Small intestine (tissue), 16 donors: Measurements from ENCODE around the gene TSG101. TPM values are rescaled to one million over a fixed set of nuclear protein-coding genes. Genes with fewer than 3 reads are reported as not detected.
A peak's percentile ranks its signal among the peaks of the same experiment; 100 is the strongest.

Experiments
- DNase-seq, 2 donors: peaks; one replicate each; pipeline versions ENCODE4 v3.0.0 to v3.0.0-alpha.2; 2013
- FAIRE-seq: peaks from 2 replicates; lab custom pipeline; 2012; peaks lifted over from hg19 to GRCh38; lab: Jason Lieb, UNC
- H3K27ac ChIP-seq, 3 donors: one replicate each; pipeline ENCODE4 v1.5.1; 2013; ENCODE audit warnings: low read length in 2 of 3, mild to moderate bottlenecking in 2 of 3, control low read depth in 1 of 3, inconsistent platforms in 1 of 3, low read depth in 1 of 3, moderate library complexity in 1 of 3
- H3K27me3 ChIP-seq, 3 donors: one replicate each; pipeline ENCODE4 v1.6.1; 2013; ENCODE audit warnings: low read length in 3 of 3, inconsistent platforms in 1 of 3; ENCODE audit not compliant: control insufficient read depth in 3 of 3, insufficient read depth in 3 of 3
- H3K36me3 ChIP-seq, 3 donors: one replicate each; pipeline ENCODE4 v1.6.1; 2013; ENCODE audit warnings: low read length in 3 of 3, inconsistent platforms in 1 of 3, low read depth in 1 of 3, mild to moderate bottlenecking in 1 of 3, moderate library complexity in 1 of 3; ENCODE audit not compliant: control insufficient read depth in 3 of 3, insufficient read depth in 2 of 3
- H3K4me1 ChIP-seq, 3 donors: one replicate each; pipeline ENCODE4 v1.6.1; 2013; ENCODE audit warnings: low read length in 2 of 3, inconsistent platforms in 1 of 3, low read depth in 1 of 3, mild to moderate bottlenecking in 1 of 3, moderate library complexity in 1 of 3; ENCODE audit not compliant: control insufficient read depth in 3 of 3, insufficient read depth in 2 of 3
- H3K4me3 ChIP-seq, 3 donors: one replicate each; pipeline ENCODE4 v1.5.1; 2013; ENCODE audit warnings: low read length in 3 of 3, control low read depth in 1 of 3, inconsistent platforms in 1 of 3, low read depth in 1 of 3, mild to moderate bottlenecking in 1 of 3, moderate library complexity in 1 of 3
- H3K9me3 ChIP-seq, 2 donors: one replicate each; pipeline ENCODE4 v1.6.1; 2013; ENCODE audit warnings: low read depth in 1 of 2, low read length in 1 of 2; ENCODE audit not compliant: control insufficient read depth in 2 of 2, insufficient read depth in 1 of 2
- WGBS, 3 donors: extraction: QIAGEN DNeasy Blood & Tissue Kit; methylation state at CpG; one replicate each; pipeline ENCODE4 v1.1.7; 2013; 5-methylcytosine and 5-hydroxymethylcytosine counted together
- long read RNA-seq, 10 donors: transcript quantifications; one replicate each; lab custom pipeline, GENCODE V29; 2026
- polyA plus RNA-seq, 4 donors: library from polyadenylated mRNA; stranded (reverse) in 3 of 4; unstranded in 1 of 4; fragments of 200-250 nt in 3 of 4; fragments of 120-200 nt in 1 of 4; gene quantifications; one replicate each; pipeline versions ENCODE4 v1.2.1 to v1.2.3, GENCODE V29; 2013
- donor health status: healthy with polysubstance abuse.
- donor health status: control.
- donor health status: control.
- donor health status: Bipolar disorder and iron deficiency.
- donor health status: healthy.

Gene TSG101
- polyA plus RNA-seq, result 10 to 100 TPM; 52.6 to 80.5 (median 75.6) TPM
- long read RNA-seq, donor 1, transcript TSG101-201 (10 exons, 1,824 nt), result major isoform, 57 of 86 reads
- long read RNA-seq, donor 1, partial matches to known transcripts, result 15 of 86 reads
- long read RNA-seq, donor 1, other reads (novel, unspliced or antisense), result 13 of 86 reads
- long read RNA-seq, donor 2, transcript TSG101-201 (10 exons, 1,824 nt), result major isoform, 16 of 22 reads
- long read RNA-seq, donor 2, partial matches to known transcripts, result 0 of 22 reads
- long read RNA-seq, donor 2, other reads (novel, unspliced or antisense), result 6 of 22 reads
- long read RNA-seq, donor 3, transcript TSG101-201 (10 exons, 1,824 nt), result major isoform, 14 of 25 reads
- long read RNA-seq, donor 3, partial matches to known transcripts, result 5 of 25 reads
- long read RNA-seq, donor 3, other reads (novel, unspliced or antisense), result 6 of 25 reads
- long read RNA-seq, donor 4, partial matches to known transcripts, result 0 of 1 reads
- long read RNA-seq, donor 4, other reads (novel, unspliced or antisense), result 0 of 1 reads
- long read RNA-seq, donor 5, transcript TSG101-201 (10 exons, 1,824 nt), result major isoform, 5 of 5 reads
- long read RNA-seq, donor 5, partial matches to known transcripts, result 0 of 5 reads
- long read RNA-seq, donor 5, other reads (novel, unspliced or antisense), result 0 of 5 reads
- long read RNA-seq, donor 6, transcript TSG101-201 (10 exons, 1,824 nt), result major isoform, 33 of 56 reads
- long read RNA-seq, donor 6, partial matches to known transcripts, result 16 of 56 reads
- long read RNA-seq, donor 6, other reads (novel, unspliced or antisense), result 6 of 56 reads
- long read RNA-seq, donor 7, result 0 reads
- long read RNA-seq, donor 8, partial matches to known transcripts, result 0 of 3 reads
- long read RNA-seq, donor 8, other reads (novel, unspliced or antisense), result 0 of 3 reads
- long read RNA-seq, donor 9, transcript TSG101-201 (10 exons, 1,824 nt), result major isoform, 6 of 6 reads
- long read RNA-seq, donor 9, partial matches to known transcripts, result 0 of 6 reads
- long read RNA-seq, donor 9, other reads (novel, unspliced or antisense), result 0 of 6 reads
- long read RNA-seq, donor 10, transcript TSG101-201 (10 exons, 1,824 nt), result major isoform, 27 of 33 reads
- long read RNA-seq, donor 10, partial matches to known transcripts, result 6 of 33 reads
- long read RNA-seq, donor 10, other reads (novel, unspliced or antisense), result 0 of 33 reads

- WGBS, 3 donors, result 0% methylated on average over 42 to 57 of the region's 57 CpGs
- FAIRE-seq (no peak), DNase-seq (peak; percentile 94 to 99)
- Histone ChIP-seq H3K27ac (peak within 1 kb of the TSS; percentile 96 to 99 (median 98)), H3K4me1 (peaks cover 4 to 8% (median 6%) of the 10 kb centered on the region in 3 donors), H3K9me3 (no peaks in the 10 kb centered on the region), H3K27me3 (no peaks in the 10 kb centered on the region), H3K36me3 (peaks cover 0 to 11% (median 2%) of the 10 kb centered on the region in 3 donors), H3K4me3 (peak within 1 kb of the TSS; percentile 78 to 94 (median 91))
Measured at GRCh38 chr11:18526521-18527296, at the start of gene TSG101. Gene TSG101, minus strand, starts transcription at chr11:18526942. Its CDS starts 126 bp downstream, at chr11:18526816.

GRCh38 chr11:18575361-18575760 lies 48.6 kb upstream of the TSG101 start:
- no peak overlapping the region for H3K4me3 ChIP-seq
- peaks cover 0 to 3% (median 0%) of the 10 kb centered on the region in 3 donors for H3K4me1 ChIP-seq
- peaks cover 3 to 20% (median 4%) of the 10 kb centered on the region in 3 donors for H3K36me3 ChIP-seq
- 35 to 44% (median 37%) methylated on average over 1 of the region's 1 CpG for WGBS, 3 donors
- H3K27me3 ChIP-seq, result no peaks in the 10 kb centered on the region
- DNase-seq (no peak), FAIRE-seq (no peak)
- H3K27ac ChIP-seq, result no peak overlapping the region
- H3K9me3 ChIP-seq, result peaks cover 0 to 4% of the 10 kb centered on the region in 2 donors

- H3K36me3 ChIP-seq, result peaks cover 1 to 36% (median 2%) of the 10 kb centered on the region in 3 donors
Measured at GRCh38 chr11:18567081-18567480, 40.3 kb upstream of the TSG101 start.

GRCh38 chr11:18566406-18566805 lies 39.7 kb upstream of the TSG101 start:
- DNase-seq (no peak), FAIRE-seq (no peak)
- Histone ChIP-seq H3K4me1 (no peaks in the 10 kb centered on the region), H3K4me3 (no peak overlapping the region), H3K9me3 (no peaks in the 10 kb centered on the region), H3K36me3 (peaks cover 3 to 34% (median 3%) of the 10 kb centered on the region in 3 donors), H3K27me3 (no peaks in the 10 kb centered on the region), H3K27ac (no peak overlapping the region)

More at GRCh38 chr11:18567081-18567480, 40.3 kb upstream of the TSG101 start:
- Histone ChIP-seq H3K27me3 (no peaks in the 10 kb centered on the region), H3K4me1 (no peaks in the 10 kb centered on the region), H3K9me3 (no peaks in the 10 kb centered on the region), H3K27ac (no peak overlapping the region), H3K4me3 (no peak overlapping the region)
- no peak for FAIRE-seq
- 88 to 95% (median 94%) methylated on average over 3 of the region's 3 CpGs for WGBS, 3 donors
- DNase-seq, result no peak

GRCh38 chr11:18564149-18564548 lies 37.4 kb upstream of the TSG101 start:
- Histone ChIP-seq H3K9me3 (no peaks in the 10 kb centered on the region), H3K36me3 (peaks cover 3 to 33% (median 8%) of the 10 kb centered on the region in 3 donors), H3K4me3 (no peak overlapping the region), H3K4me1 (no peaks in the 10 kb centered on the region), H3K27me3 (no peaks in the 10 kb centered on the region), H3K27ac (no peak overlapping the region)
- DNase-seq (no peak), FAIRE-seq (no peak)

GRCh38 chr11:18563090-18563730 lies 36.5 kb upstream of the TSG101 start:
- H3K36me3 ChIP-seq, result peaks cover 3 to 33% (median 8%) of the 10 kb centered on the region in 3 donors
- WGBS, 3 donors, result 84 to 91% (median 86%) methylated on average over 2 of the region's 2 CpGs
- FAIRE-seq, result no peak

GRCh38 chr11:18548001-18548400 lies 21.3 kb upstream of the TSG101 start:
- 20 to 65% (median 40%) methylated on average over 2 of the region's 2 CpGs for WGBS, 3 donors
- peak; percentile 8 to 43 for DNase-seq
- no peak overlapping the region for H3K27ac ChIP-seq
- FAIRE-seq, result no peak
- no peaks in the 10 kb centered on the region for H3K9me3 ChIP-seq
- no peak overlapping the region for H3K4me3 ChIP-seq
- H3K27me3 ChIP-seq, result no peaks in the 10 kb centered on the region
- H3K4me1 ChIP-seq, result no peaks in the 10 kb centered on the region
- H3K36me3 ChIP-seq, result peaks cover 6 to 28% (median 8%) of the 10 kb centered on the region in 3 donors

More at GRCh38 chr11:18563090-18563730, 36.5 kb upstream of the TSG101 start:
- no peaks in the 10 kb centered on the region for H3K9me3 ChIP-seq
- H3K27me3 ChIP-seq, result no peaks in the 10 kb centered on the region
- no peak overlapping the region for H3K4me3 ChIP-seq
- no peak for DNase-seq
- no peaks in the 10 kb centered on the region for H3K4me1 ChIP-seq
- H3K27ac ChIP-seq, result no peak overlapping the region
